Neural cell (in vitro differentiated cells): Measurements from ENCODE around the gene VSTM2B. TPM values are rescaled to one million over a fixed set of nuclear protein-coding genes. Genes with fewer than 3 reads are reported as not detected.

ENCODE experiments used
- H2AFZ ChIP-seq: fragments of 200-600, 300-800 bp; sonication (generic), shearing (Covaris generic); 2 replicates; pipeline ENCODE4 v1.6.0; 2014; ENCODE audit warnings: low read depth, mild to moderate bottlenecking, antibody characterized with exemption, low read length, moderate library complexity
- H3F3A ChIP-seq: fragments of 200-600 bp; shearing (Covaris generic); 2 replicates; pipeline ENCODE4 v1.6.1; 2016; ENCODE audit warnings: mild to moderate bottlenecking, moderate library complexity, mixed read lengths, antibody characterized with exemption, low read length; ENCODE audit not compliant: insufficient read depth, poor library complexity, severe bottlenecking
- H3K27ac ChIP-seq: fragments of 200-600, 300-800 bp; sonication (generic), shearing (Covaris generic); 2 replicates; pipeline ENCODE4 v1.5.1; 2014; ENCODE audit warnings: mild to moderate bottlenecking, low read length, moderate library complexity
- H3K27me3 ChIP-seq: fragments of 300-800, 200-600 bp; sonication (generic), shearing (Covaris generic); 2 replicates; pipeline ENCODE4 v1.6.0; 2014; ENCODE audit warnings: mild to moderate bottlenecking, low read depth, low read length, moderate library complexity; ENCODE audit not compliant: insufficient read depth
- H3K36me3 ChIP-seq: fragments of 300-800, 200-600 bp; sonication (generic), shearing (Covaris generic); 2 replicates; pipeline ENCODE4 v1.5.1; 2014; ENCODE audit warnings: mild to moderate bottlenecking, antibody characterized with exemption, low read length, moderate library complexity; ENCODE audit not compliant: insufficient read depth
- H3K4me2 ChIP-seq: fragments of 300-800, 200-600 bp; sonication (generic), shearing (Covaris generic); 2 replicates; pipeline ENCODE4 v1.6.0; 2014; ENCODE audit warnings: mild to moderate bottlenecking, low read length
- H3K4me3 ChIP-seq: fragments of 300-800, 200-600 bp; sonication (generic), shearing (Covaris generic); 2 replicates; pipeline ENCODE4 v1.5.1; 2014; ENCODE audit warnings: mild to moderate bottlenecking, low read length, moderate library complexity
- H3K79me2 ChIP-seq: fragments of 200-600 bp; shearing (Covaris generic); replicated peaks from 2 replicates; pipeline ENCODE4 v1.6.0; 2014; ENCODE audit warnings: mild to moderate bottlenecking, low read length, moderate library complexity; ENCODE audit not compliant: insufficient read depth
- H3K9ac ChIP-seq: fragments of 300-800, 200-600 bp; sonication (generic), shearing (Covaris generic); 2 replicates; pipeline ENCODE4 v1.6.1; 2016; ENCODE audit warnings: mild to moderate bottlenecking, low read length, mixed read lengths
- H3K9me2 ChIP-seq: fragments of 200-600 bp; shearing (Covaris generic); 2 replicates; pipeline ENCODE4 v1.6.1; 2016; ENCODE audit warnings: mild to moderate bottlenecking, low read length, mixed read lengths; ENCODE audit not compliant: insufficient read depth
- H3K9me3 ChIP-seq: fragments of 200-600, 300-800 bp; sonication (generic), shearing (Covaris generic); 2 replicates; pipeline ENCODE4 v1.6.1; 2016; ENCODE audit warnings: mild to moderate bottlenecking, mixed run types, low read length, moderate library complexity, mixed read lengths
- H4K20me1 ChIP-seq: fragments of 200-600 bp; shearing (Covaris generic); 2 replicates; pipeline ENCODE4 v1.6.1; 2016; ENCODE audit warnings: mild to moderate bottlenecking, mixed run types; ENCODE audit not compliant: insufficient read depth
- EP300 ChIP-seq: fragments of 450-650 bp; conservative IDR thresholded peaks from 2 replicates; pipeline ENCODE4 v1.6.1; 2014; ENCODE audit warnings: antibody characterized with exemption, mild to moderate bottlenecking, moderate library complexity; ENCODE audit not compliant: poor library complexity, severe bottlenecking
- EZH2 ChIP-seq: fragments of 200-600, 300-800 bp; shearing (Covaris generic), sonication (generic); IDR thresholded peaks from 2 replicates; pipeline ENCODE4 v1.6.1; 2014; ENCODE audit warnings: antibody characterized with exemption, low read length, borderline replicate concordance, mild to moderate bottlenecking; ENCODE audit not compliant: insufficient read depth, poor library complexity, severe bottlenecking
- MXI1 ChIP-seq: fragments of 450-650 bp; conservative IDR thresholded peaks from 2 replicates; pipeline ENCODE4 v1.6.1; 2014; ENCODE audit warnings: antibody characterized with exemption, mild to moderate bottlenecking; ENCODE audit not compliant: poor library complexity, severe bottlenecking
- POLR2AphosphoS5 ChIP-seq: IDR thresholded peaks from 2 replicates; pipeline ENCODE4 v1.6.1; 2012
- RAD21 ChIP-seq: fragments of 450-650 bp; conservative IDR thresholded peaks from 2 replicates; pipeline ENCODE4 v1.6.1; 2014; ENCODE audit warnings: antibody characterized with exemption, mild to moderate bottlenecking, moderate library complexity
- REST ChIP-seq: IDR thresholded peaks from 2 replicates; pipeline ENCODE4 v1.6.1; 2012; ENCODE audit warnings: borderline replicate concordance
- SMC3 ChIP-seq: fragments of 450-650 bp; conservative IDR thresholded peaks from 2 replicates; pipeline ENCODE4 v1.6.1; 2014; ENCODE audit warnings: antibody characterized with exemption, mild to moderate bottlenecking, moderate library complexity; ENCODE audit not compliant: poor library complexity
- TAF1 ChIP-seq: IDR thresholded peaks from 2 replicates; pipeline ENCODE4 v1.6.1; 2012; ENCODE audit warnings: low read depth
- polyA plus RNA-seq: library from polyadenylated mRNA; depleted of rRNA; stranded (reverse); fragments of >200 nt; gene quantifications from 2 replicates; pipeline ENCODE4 v1.2.3, GENCODE V29; 2014
- TF ChIP-seq, protein P1 (sequence below): fragments of 450-650 bp; IDR thresholded peaks from 2 replicates; pipeline ENCODE4 v1.5.1; 2014; ENCODE audit warnings: antibody characterized with exemption, mild to moderate bottlenecking, moderate library complexity; ENCODE audit not compliant: poor library complexity, severe bottlenecking

VSTM2B gene
- polyA plus RNA-seq, 1 donor from 2014 or later, result 24.4 TPM

DNA sequence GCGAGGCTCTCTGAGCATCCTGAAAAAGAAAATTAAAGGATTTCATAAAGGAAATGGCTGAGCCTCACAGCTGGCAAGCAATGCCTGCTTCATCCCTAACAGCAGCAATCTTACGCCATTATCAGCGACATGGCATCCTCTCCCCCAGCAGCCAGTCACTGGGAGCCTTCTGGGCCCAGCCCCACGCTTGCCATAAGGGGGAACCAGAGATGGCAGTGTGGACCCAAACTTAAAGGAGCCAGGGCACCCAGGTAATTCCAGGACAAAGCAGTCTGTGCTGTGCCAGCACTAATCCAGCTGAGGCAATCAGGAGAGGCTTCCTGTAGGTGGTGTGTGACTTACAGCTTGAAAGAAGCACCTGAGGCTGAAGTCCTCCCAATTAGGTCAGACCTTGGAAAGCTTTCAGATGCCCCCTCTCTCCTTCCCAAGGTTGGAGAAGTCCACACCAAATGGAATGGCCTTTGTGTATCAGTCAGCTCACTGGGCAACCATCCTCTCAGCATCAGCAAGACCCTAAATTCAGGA is 10.3 kb downstream of the VSTM2B start:
- no peak overlapping the region for H3K9ac ChIP-seq
- no peaks in the 10 kb centered on the region for H3F3A ChIP-seq
- no peaks in the 10 kb centered on the region for H3K9me3 ChIP-seq
- TF ChIP-seq TAF1 (no peak), SMC3 (no peak), RAD21 (no peak), MXI1 (no peak), POLR2AphosphoS5 (no peak), EZH2 (no peak), REST (no peak), EP300 (no peak)
- TF ChIP-seq, protein P1, sequence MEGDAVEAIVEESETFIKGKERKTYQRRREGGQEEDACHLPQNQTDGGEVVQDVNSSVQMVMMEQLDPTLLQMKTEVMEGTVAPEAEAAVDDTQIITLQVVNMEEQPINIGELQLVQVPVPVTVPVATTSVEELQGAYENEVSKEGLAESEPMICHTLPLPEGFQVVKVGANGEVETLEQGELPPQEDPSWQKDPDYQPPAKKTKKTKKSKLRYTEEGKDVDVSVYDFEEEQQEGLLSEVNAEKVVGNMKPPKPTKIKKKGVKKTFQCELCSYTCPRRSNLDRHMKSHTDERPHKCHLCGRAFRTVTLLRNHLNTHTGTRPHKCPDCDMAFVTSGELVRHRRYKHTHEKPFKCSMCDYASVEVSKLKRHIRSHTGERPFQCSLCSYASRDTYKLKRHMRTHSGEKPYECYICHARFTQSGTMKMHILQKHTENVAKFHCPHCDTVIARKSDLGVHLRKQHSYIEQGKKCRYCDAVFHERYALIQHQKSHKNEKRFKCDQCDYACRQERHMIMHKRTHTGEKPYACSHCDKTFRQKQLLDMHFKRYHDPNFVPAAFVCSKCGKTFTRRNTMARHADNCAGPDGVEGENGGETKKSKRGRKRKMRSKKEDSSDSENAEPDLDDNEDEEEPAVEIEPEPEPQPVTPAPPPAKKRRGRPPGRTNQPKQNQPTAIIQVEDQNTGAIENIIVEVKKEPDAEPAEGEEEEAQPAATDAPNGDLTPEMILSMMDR, result no peak
- no peak overlapping the region for H2AFZ ChIP-seq
- H3K4me2 ChIP-seq, result no peak overlapping the region
- H3K4me3 ChIP-seq, result no peak overlapping the region
- H3K36me3 ChIP-seq, result no peaks in the 10 kb centered on the region
- H3K79me2 ChIP-seq, result no peaks in the 10 kb centered on the region
- H4K20me1 ChIP-seq, result no peaks in the 10 kb centered on the region
- H3K27ac ChIP-seq, result no peak overlapping the region
- no peaks in the 10 kb centered on the region for H3K9me2 ChIP-seq
- no peaks in the 10 kb centered on the region for H3K27me3 ChIP-seq

- H3K4me3 ChIP-seq, result peak overlapping the region; percentile 41
- no peaks in the 10 kb centered on the region for H3K27me3 ChIP-seq
- no peak overlapping the region for H3K9ac ChIP-seq
- no peaks in the 10 kb centered on the region for H3K9me3 ChIP-seq
- H4K20me1 ChIP-seq, result no peaks in the 10 kb centered on the region
- no peaks in the 10 kb centered on the region for H3F3A ChIP-seq
- peak overlapping the region; percentile 44 for H3K27ac ChIP-seq
- H3K36me3 ChIP-seq, result no peaks in the 10 kb centered on the region
- TF ChIP-seq REST (peak; percentile 79), RAD21 (no peak)
- H3K79me2 ChIP-seq, result no peaks in the 10 kb centered on the region
- H3K4me2 ChIP-seq, result no peak overlapping the region
- no peak overlapping the region for H2AFZ ChIP-seq
- no peaks in the 10 kb centered on the region for H3K9me2 ChIP-seq
Measured at GRCh38 chr19:29537181-29537580, 11.4 kb downstream of the VSTM2B start.
